ENCODE data around the gene CDC42BPA. TPM values are rescaled to one million over a fixed set of nuclear protein-coding genes. Genes with fewer than 3 reads are reported as not detected.

Gene CDC42BPA
- total RNA-seq, 1 experiment from 2014 or later: 25.2 TPM

DNA sequence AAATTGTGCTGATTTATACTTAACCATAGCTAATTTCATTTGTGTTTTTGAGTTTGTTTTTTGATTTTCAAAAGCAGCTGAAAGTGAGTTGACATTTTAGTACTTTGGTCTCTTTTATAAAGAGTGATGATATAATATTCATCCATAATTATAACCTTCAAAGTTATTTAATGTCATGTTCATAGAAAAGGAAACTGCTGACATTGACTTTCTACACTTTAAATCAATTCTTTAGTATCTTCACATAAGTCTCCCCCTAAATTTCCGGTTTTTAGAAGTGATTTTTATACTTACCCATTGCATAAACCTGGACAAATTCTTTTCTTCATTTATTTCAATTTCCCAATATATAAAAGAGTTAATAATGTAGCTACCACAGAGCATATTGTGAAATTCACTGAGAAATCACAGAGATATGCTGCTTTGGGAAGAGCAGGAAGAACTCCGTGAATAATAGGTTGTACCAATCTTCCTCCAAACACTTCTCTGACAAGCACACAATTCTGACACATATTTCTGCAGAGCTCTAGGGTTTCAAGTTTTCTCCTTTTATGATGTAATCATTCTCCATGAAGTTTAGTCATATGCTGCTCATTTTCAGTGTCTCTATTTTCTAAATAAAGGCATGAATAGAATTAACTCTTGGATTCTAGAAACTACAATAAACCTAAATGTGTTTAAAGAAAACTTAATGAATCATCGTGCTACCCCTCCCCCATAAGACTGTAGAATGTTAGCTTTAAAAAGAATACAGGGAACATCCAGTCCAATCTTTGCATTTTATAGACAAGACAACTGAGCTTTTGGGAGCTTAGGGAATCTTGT is 25.6 kb upstream of the CDC42BPA start (continued):
- no peak for TF ChIP-seq NR2C2 (CRISPR knock-in tag; IDR thresholded peaks at IDR 0.05)
- TF ChIP-seq PRRX2 (CRISPR knock-in tag; IDR thresholded peaks at IDR 0.05): no peak

- DNase-seq (ENCODE audit: low spot score) (no peak), ATAC-seq (no peak)
- ChIA-PET CTCF (no interaction called here), POLR2A (interaction anchor here (0.7 kb wide), 1 partner anchor 12 kb away, joined by 6 read pairs; no protein-coding TSS in a partner anchor)
- Mint-ChIP-seq H3K36me3 (peaks cover 10% of the 10 kb centered on the region), H3K9me3 (peaks cover 26% of the 10 kb centered on the region), H3K4me1 (no peaks in the 10 kb centered on the region; the same call in 1 of the 2 replicates), H3K27me3 (ENCODE audit: low read depth) (peaks cover 9% of the 10 kb centered on the region; the same call in 1 of the 2 replicates), H3K4me3 (no peak overlapping the region), H3K27ac (no peak overlapping the region)
- TF ChIP-seq FOXP4 (CRISPR knock-in tag; IDR thresholded peaks at IDR 0.05) (no peak), OVOL2 (CRISPR knock-in tag; IDR thresholded peaks at IDR 0.05; ENCODE audit: borderline replicate concordance) (no peak), GTF2I (CRISPR knock-in tag; conservative IDR thresholded peaks at IDR 0.05) (no peak), ESRRA (CRISPR knock-in tag; IDR thresholded peaks at IDR 0.05; ENCODE audit: borderline replicate concordance) (no peak), FOXK1 (CRISPR knock-in tag; IDR thresholded peaks at IDR 0.05) (no peak), ZNF121 (CRISPR knock-in tag; IDR thresholded peaks at IDR 0.05) (no peak), HMGA2 (CRISPR knock-in tag; IDR thresholded peaks at IDR 0.05) (no peak), CDX4 (CRISPR knock-in tag; IDR thresholded peaks at IDR 0.05; ENCODE audit: borderline replicate concordance) (no peak), ZNF263 (CRISPR knock-in tag; IDR thresholded peaks at IDR 0.05; ENCODE audit: low read depth) (no peak), NFATC4 (CRISPR knock-in tag; IDR thresholded peaks at IDR 0.05) (no peak), ETV6 (CRISPR knock-in tag; IDR thresholded peaks at IDR 0.05) (no peak), ZNF138 (CRISPR knock-in tag; conservative IDR thresholded peaks at IDR 0.05) (no peak)
- TF ChIP-seq, protein P1, sequence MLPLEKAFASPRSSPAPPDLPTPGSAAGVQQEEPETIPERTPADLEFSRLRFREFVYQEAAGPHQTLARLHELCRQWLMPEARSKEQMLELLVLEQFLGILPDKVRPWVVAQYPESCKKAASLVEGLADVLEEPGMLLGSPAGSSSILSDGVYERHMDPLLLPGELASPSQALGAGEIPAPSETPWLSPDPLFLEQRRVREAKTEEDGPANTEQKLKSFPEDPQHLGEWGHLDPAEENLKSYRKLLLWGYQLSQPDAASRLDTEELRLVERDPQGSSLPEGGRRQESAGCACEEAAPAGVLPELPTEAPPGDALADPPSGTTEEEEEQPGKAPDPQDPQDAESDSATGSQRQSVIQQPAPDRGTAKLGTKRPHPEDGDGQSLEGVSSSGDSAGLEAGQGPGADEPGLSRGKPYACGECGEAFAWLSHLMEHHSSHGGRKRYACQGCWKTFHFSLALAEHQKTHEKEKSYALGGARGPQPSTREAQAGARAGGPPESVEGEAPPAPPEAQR (CRISPR knock-in tag; IDR thresholded peaks at IDR 0.05): no peak
- TF ChIP-seq, protein P2, sequence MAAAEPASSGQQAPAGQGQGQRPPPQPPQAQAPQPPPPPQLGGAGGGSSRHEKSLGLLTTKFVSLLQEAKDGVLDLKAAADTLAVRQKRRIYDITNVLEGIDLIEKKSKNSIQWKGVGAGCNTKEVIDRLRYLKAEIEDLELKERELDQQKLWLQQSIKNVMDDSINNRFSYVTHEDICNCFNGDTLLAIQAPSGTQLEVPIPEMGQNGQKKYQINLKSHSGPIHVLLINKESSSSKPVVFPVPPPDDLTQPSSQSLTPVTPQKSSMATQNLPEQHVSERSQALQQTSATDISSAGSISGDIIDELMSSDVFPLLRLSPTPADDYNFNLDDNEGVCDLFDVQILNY (CRISPR knock-in tag; IDR thresholded peaks at IDR 0.05): no peak
- TF ChIP-seq, protein P3, sequence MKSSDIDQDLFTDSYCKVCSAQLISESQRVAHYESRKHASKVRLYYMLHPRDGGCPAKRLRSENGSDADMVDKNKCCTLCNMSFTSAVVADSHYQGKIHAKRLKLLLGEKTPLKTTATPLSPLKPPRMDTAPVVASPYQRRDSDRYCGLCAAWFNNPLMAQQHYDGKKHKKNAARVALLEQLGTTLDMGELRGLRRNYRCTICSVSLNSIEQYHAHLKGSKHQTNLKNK (CRISPR knock-in tag; IDR thresholded peaks at IDR 0.05): no peak
- TF ChIP-seq, protein P4, sequence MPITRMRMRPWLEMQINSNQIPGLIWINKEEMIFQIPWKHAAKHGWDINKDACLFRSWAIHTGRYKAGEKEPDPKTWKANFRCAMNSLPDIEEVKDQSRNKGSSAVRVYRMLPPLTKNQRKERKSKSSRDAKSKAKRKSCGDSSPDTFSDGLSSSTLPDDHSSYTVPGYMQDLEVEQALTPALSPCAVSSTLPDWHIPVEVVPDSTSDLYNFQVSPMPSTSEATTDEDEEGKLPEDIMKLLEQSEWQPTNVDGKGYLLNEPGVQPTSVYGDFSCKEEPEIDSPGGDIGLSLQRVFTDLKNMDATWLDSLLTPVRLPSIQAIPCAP (CRISPR knock-in tag; IDR thresholded peaks at IDR 0.05): no peak
These were observed 24.9 kb upstream of the CDC42BPA start for GRCh38 chr1:227343206-227343605.
